Uterus (tissue), 4 donors: ENCODE results near the gene HNRNPA2B1. TPM values are rescaled to one million over a fixed set of nuclear protein-coding genes. Genes with fewer than 3 reads are reported as not detected.

Experiments
- DNase-seq, 2 donors: peaks; one replicate each; pipeline ENCODE4 v3.0.0-alpha.2; 2019 to 2020
- H3K27ac ChIP-seq, 2 donors: fragments of 200-600 bp; sonication (generic); 1 replicate in 1 of 2; 2 replicates in 1 of 2; pipeline ENCODE4 v1.5.1; 2016 to 2018
- H3K27me3 ChIP-seq, 2 donors: fragments of 200-600 bp; sonication (generic); one replicate each; pipeline ENCODE4 v1.5.1; 2018 to 2019; ENCODE audit warnings: control low read depth in 1 of 2
- H3K36me3 ChIP-seq, 2 donors: fragments of 200-600 bp; sonication (generic); one replicate each; pipeline ENCODE4 v1.5.1; 2019; ENCODE audit warnings: control low read depth in 1 of 2
- H3K4me1 ChIP-seq, 2 donors: fragments of 200-600 bp; sonication (generic); one replicate each; pipeline ENCODE4 v1.5.1; 2018 to 2019; ENCODE audit warnings: control low read depth in 1 of 2
- H3K4me3 ChIP-seq, 2 donors: fragments of 200-600 bp; sonication (generic); 1 replicate in 1 of 2; 2 replicates in 1 of 2; pipeline ENCODE4 v1.5.1; 2018 to 2019; ENCODE audit warnings: mild to moderate bottlenecking in 1 of 2
- H3K9me3 ChIP-seq, 2 donors: fragments of 200-600 bp; sonication (generic); one replicate each; pipeline ENCODE4 v1.5.1; 2019; ENCODE audit warnings: control low read depth in 1 of 2
- CTCF ChIP-seq, 4 experiments: fragments of 200-600 bp in 2 of 4; fragments of 450-650 bp in 2 of 4; sonication (generic) in 2 of 4; IDR thresholded peaks; one replicate each; pipeline ENCODE4 v1.5.1; 2016 to 2019; ENCODE audit warnings: antibody characterized with exemption in 4 of 4, mild to moderate bottlenecking in 2 of 4, moderate library complexity in 1 of 4
- POLR2A ChIP-seq, 2 donors: fragments of 450-650 bp; IDR thresholded peaks; one replicate each; pipeline ENCODE4 v1.6.1; 2016; ENCODE audit warnings: antibody characterized with exemption in 2 of 2, mild to moderate bottlenecking in 1 of 2, moderate library complexity in 1 of 2
- intact Hi-C: fragments of 100-400 bp; cut with DNase I; formaldehyde crosslinking; loops from one replicate; pipeline ENCODE4 v1.15.1; 2023; ENCODE audit warnings: low total_unique reads
- total RNA-seq, 4 donors: library from RNA; depleted of rRNA in 3 of 4; stranded (reverse); fragments of >200 nt in 3 of 4; gene quantifications; one replicate each; pipeline versions ENCODE4 v1.1.0 to v1.2.4, GENCODE V29; 2014 to 2023
- donor health status: DM: yes; HTN: yes; CAD: no.

HNRNPA2B1 gene
- total RNA-seq, 4 donors from 2014 or later, result 100 to 464 (median 207) TPM

- Histone ChIP-seq H3K4me1 (peaks cover 12 to 23% of the 10 kb centered on the region in 2 donors), H3K27ac (no peak overlapping the region), H3K9me3 (no peaks in the 10 kb centered on the region), H3K4me3 (no peak overlapping the region), H3K36me3 (no peaks in the 10 kb centered on the region), H3K27me3 (no peaks in the 10 kb centered on the region)
- no peak for TF ChIP-seq CTCF (IDR thresholded peaks at IDR 0.05)
- no peak for TF ChIP-seq POLR2A (IDR thresholded peaks at IDR 0.05)
- intact Hi-C loops, result no loop called here
- no peak for DNase-seq
Observed at GRCh38 chr7:26191974-26192479, 8.5 kb downstream of the HNRNPA2B1 start.

GRCh38 chr7:26191233-26191973 lies 9.1 kb downstream of the HNRNPA2B1 start:
- H3K36me3 ChIP-seq, result no peaks in the 10 kb centered on the region
- no peaks in the 10 kb centered on the region for H3K27me3 ChIP-seq
- intact Hi-C loops, result no loop called here
- no peaks in the 10 kb centered on the region for H3K9me3 ChIP-seq
- H3K4me1 ChIP-seq, result peaks cover 7 to 18% of the 10 kb centered on the region in 2 donors
- H3K27ac ChIP-seq, result no peak overlapping the region
- no peak for DNase-seq
- TF ChIP-seq POLR2A (IDR thresholded peaks at IDR 0.05) (no peak), CTCF (IDR thresholded peaks at IDR 0.05) (no peak)
- no peak overlapping the region for H3K4me3 ChIP-seq

- Histone ChIP-seq H3K9me3 (no peaks in the 10 kb centered on the region), H3K27ac (no peak overlapping the region), H3K4me1 (peaks cover 7 to 10% of the 10 kb centered on the region in 2 donors), H3K4me3 (no peak overlapping the region), H3K27me3 (no peaks in the 10 kb centered on the region), H3K36me3 (no peaks in the 10 kb centered on the region)
- DNase-seq, result no peak
- no peak for TF ChIP-seq POLR2A (IDR thresholded peaks at IDR 0.05)
- no peak for TF ChIP-seq CTCF (IDR thresholded peaks at IDR 0.05)
- intact Hi-C loops, result no loop called here
Observed at GRCh38 chr7:26190417-26190869, 10.1 kb downstream of the HNRNPA2B1 start.

- H3K27ac ChIP-seq, result no peak overlapping the region
- DNase-seq, result no peak
- H3K9me3 ChIP-seq, result no peaks in the 10 kb centered on the region
- no peak overlapping the region for H3K4me3 ChIP-seq
- TF ChIP-seq POLR2A (IDR thresholded peaks at IDR 0.05) (no peak), CTCF (IDR thresholded peaks at IDR 0.05) (no peak)
- intact Hi-C loops, result no loop called here
- H3K36me3 ChIP-seq, result no peaks in the 10 kb centered on the region
- H3K4me1 ChIP-seq, result peaks cover 6 to 7% of the 10 kb centered on the region in 2 donors
- no peaks in the 10 kb centered on the region for H3K27me3 ChIP-seq
Observed at GRCh38 chr7:26189697-26190096, 10.8 kb downstream of the HNRNPA2B1 start.

- Histone ChIP-seq H3K36me3 (no peaks in the 10 kb centered on the region), H3K27me3 (no peaks in the 10 kb centered on the region), H3K4me3 (no peak overlapping the region), H3K4me1 (peaks cover 6 to 7% of the 10 kb centered on the region in 2 donors), H3K27ac (no peak overlapping the region), H3K9me3 (no peaks in the 10 kb centered on the region)
- TF ChIP-seq POLR2A (IDR thresholded peaks at IDR 0.05), result no peak
- TF ChIP-seq CTCF (IDR thresholded peaks at IDR 0.05), result no peak
- no peak for DNase-seq
- intact Hi-C loops, result no loop called here
Observed at GRCh38 chr7:26188957-26189541, 11.5 kb downstream of the HNRNPA2B1 start.
